Measurements from ENCODE around the gene SLC26A6. TPM values are rescaled to one million over a fixed set of nuclear protein-coding genes. Genes with fewer than 3 reads are reported as not detected.

Gene SLC26A6
- total RNA-seq, 3 donors from 2014 or later = 12.6 to 21.6 (median 16.0) TPM

GRCh38 chr3:48678566-48679380, 43.5 kb upstream of the SLC26A6 start:
- no peak overlapping the region for H3K27ac ChIP-seq
- intact Hi-C loops (cut with DNase I; ENCODE audit: low total_unique reads) = no loop called here
- no peaks in the 10 kb centered on the region for H3K9me3 ChIP-seq
- DNase-seq (ENCODE audit: low spot score in 2 of 2) = no peak
- TF ChIP-seq POLR2A (IDR thresholded peaks at IDR 0.05) (no peak), POLR2AphosphoS5 (IDR thresholded peaks at IDR 0.05) (no peak), CTCF (IDR thresholded peaks at IDR 0.05) (no peak)
- H3K4me1 ChIP-seq = peaks cover 5 to 7% of the 10 kb centered on the region in 2 donors
- no peak overlapping the region for H3K4me3 ChIP-seq
- no peaks in the 10 kb centered on the region for H3K36me3 ChIP-seq
- no peaks in the 10 kb centered on the region for H3K27me3 ChIP-seq

- H3K4me1 ChIP-seq = no peaks in the 10 kb centered on the region
- intact Hi-C loops (cut with DNase I; ENCODE audit: low total_unique reads) = no loop called here
- H3K36me3 ChIP-seq = no peaks in the 10 kb centered on the region
- H3K27me3 ChIP-seq = no peaks in the 10 kb centered on the region
- TF ChIP-seq POLR2A (IDR thresholded peaks at IDR 0.05) (no peak), POLR2AphosphoS5 (IDR thresholded peaks at IDR 0.05) (no peak), CTCF (IDR thresholded peaks at IDR 0.05) (no peak)
- no peak for DNase-seq (ENCODE audit: low spot score in 2 of 2)
- H3K27ac ChIP-seq = no peak overlapping the region
- H3K4me3 ChIP-seq = no peak overlapping the region
- H3K9me3 ChIP-seq = no peaks in the 10 kb centered on the region
These were observed 42.8 kb upstream of the SLC26A6 start for GRCh38 chr3:48678056-48678455.

DNA sequence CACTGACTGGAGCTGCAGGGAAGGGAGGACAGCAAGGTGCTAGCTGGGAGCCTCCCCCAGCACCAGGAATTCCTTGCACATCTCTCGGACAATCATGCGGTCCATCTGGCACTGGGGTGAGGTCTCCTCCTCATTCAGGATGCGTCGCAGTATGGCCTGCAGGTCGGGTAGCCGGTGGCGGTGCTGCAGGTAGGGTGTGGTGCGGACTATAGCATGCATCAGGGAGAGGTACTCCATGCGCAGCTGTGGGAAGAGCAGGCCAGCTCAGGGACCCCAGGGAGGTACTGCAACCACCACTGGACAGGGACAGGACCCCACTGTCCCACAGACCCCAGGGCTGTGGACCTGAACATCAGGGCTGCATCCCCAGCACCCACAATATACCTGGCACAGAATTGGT, 39.2 kb upstream of the SLC26A6 start:
- H3K4me1 ChIP-seq = no peaks in the 10 kb centered on the region
- intact Hi-C loops (cut with DNase I; ENCODE audit: low total_unique reads) = no loop called here
- H3K36me3 ChIP-seq = no peaks in the 10 kb centered on the region
- no peak for DNase-seq (ENCODE audit: low spot score in 2 of 2)
- H3K9me3 ChIP-seq = no peaks in the 10 kb centered on the region
- no peak overlapping the region for H3K27ac ChIP-seq
- no peak for TF ChIP-seq POLR2A (IDR thresholded peaks at IDR 0.05)
- TF ChIP-seq CTCF (IDR thresholded peaks at IDR 0.05) = no peak
- TF ChIP-seq POLR2AphosphoS5 (IDR thresholded peaks at IDR 0.05) = no peak
- H3K27me3 ChIP-seq = no peaks in the 10 kb centered on the region
- H3K4me3 ChIP-seq = no peak overlapping the region

DNA sequence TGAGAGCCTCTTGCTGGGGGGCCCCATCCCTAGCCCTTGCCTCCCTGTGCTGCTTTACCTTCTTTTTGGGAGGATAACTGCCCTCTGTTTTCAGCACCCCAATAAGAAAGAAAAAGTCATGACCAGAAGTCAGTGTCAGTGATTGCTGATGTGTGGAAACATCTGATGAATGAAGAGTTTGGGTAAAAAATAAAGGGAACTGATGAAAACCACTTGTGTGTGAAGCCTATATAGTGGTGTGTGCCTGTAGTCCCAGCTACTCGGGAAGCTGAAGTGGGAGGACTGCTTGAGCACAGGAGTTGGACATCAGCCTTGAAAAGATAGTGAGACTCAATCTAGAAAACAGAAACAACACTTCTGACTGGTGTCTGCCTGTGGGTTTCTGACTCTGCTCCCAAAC, 37.3 kb upstream of the SLC26A6 start:
- H3K4me1 ChIP-seq = no peaks in the 10 kb centered on the region
- H3K36me3 ChIP-seq = no peaks in the 10 kb centered on the region
- no peaks in the 10 kb centered on the region for H3K9me3 ChIP-seq
- H3K4me3 ChIP-seq = no peak overlapping the region
- no peak for DNase-seq (ENCODE audit: low spot score in 2 of 2)
- intact Hi-C loops (cut with DNase I; ENCODE audit: low total_unique reads) = no loop called here
- H3K27me3 ChIP-seq = no peaks in the 10 kb centered on the region
- TF ChIP-seq CTCF (IDR thresholded peaks at IDR 0.05) = no peak
- no peak for TF ChIP-seq POLR2A (IDR thresholded peaks at IDR 0.05)
- TF ChIP-seq POLR2AphosphoS5 (IDR thresholded peaks at IDR 0.05) = no peak
- H3K27ac ChIP-seq = no peak overlapping the region

DNA sequence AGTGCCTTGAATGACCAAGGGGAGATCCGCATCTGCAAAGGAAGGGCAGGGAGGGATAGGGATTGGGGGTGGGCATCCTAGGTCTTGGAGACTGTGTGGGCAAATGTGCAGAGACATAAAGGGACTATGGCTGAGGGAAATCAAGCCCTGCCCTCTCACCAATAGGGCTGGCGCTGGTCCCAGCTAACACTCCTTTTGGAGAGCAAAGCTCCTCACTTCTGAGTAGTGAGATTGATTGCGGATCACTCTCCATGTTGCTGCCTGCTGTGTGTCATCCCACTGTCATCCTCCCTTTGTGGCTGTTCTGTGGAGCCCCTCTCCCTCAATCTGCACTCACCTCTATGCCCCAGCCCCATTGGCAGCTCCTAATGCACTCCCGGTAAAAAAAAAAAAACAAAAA, 29.7 kb upstream of the SLC26A6 start:
- no peak overlapping the region for H3K27ac ChIP-seq
- H3K4me3 ChIP-seq = no peak overlapping the region
- no peaks in the 10 kb centered on the region for H3K36me3 ChIP-seq
- DNase-seq (ENCODE audit: low spot score in 2 of 2) = no peak
- no peaks in the 10 kb centered on the region for H3K9me3 ChIP-seq
- H3K27me3 ChIP-seq = peaks cover 8 to 19% of the 10 kb centered on the region in 2 donors
- intact Hi-C loops (cut with DNase I; ENCODE audit: low total_unique reads) = no loop called here
- TF ChIP-seq POLR2AphosphoS5 (IDR thresholded peaks at IDR 0.05) (no peak), CTCF (IDR thresholded peaks at IDR 0.05) (no peak), POLR2A (IDR thresholded peaks at IDR 0.05) (no peak)
- peaks cover 0 to 7% of the 10 kb centered on the region in 2 donors for H3K4me1 ChIP-seq
